ENCODE data around the gene DCDC2.
A peak's percentile ranks its signal among the peaks of the same experiment; 100 is the strongest.
"Not testable (repeated sequence)": the region's sequence is repeated elsewhere in the genome, so short reads cannot be mapped to it uniquely, and the experiment has no call there.

Gene DCDC2

DNA sequence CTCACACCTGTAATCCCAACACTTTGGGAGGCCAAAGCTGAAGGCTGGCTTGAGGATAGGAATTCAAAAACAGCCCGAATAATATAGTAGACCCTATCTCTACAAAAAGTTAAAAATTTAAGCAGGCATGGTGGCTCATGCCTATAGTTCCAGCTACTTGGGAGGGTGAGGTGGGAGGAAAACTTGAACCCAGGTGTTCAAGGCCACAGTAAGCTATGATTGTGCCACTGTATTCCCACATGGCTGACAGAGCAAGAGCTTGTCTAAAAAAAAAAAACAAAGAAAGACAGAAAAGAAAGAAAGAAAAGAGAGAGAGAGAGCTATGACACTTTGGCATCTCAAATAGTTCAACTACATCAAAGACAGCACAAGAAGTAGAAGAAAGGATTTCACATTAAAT lies 33.2 kb downstream of the DCDC2 start:
- DNase-seq (ENCODE audit: low spot score) = no peak

DNA sequence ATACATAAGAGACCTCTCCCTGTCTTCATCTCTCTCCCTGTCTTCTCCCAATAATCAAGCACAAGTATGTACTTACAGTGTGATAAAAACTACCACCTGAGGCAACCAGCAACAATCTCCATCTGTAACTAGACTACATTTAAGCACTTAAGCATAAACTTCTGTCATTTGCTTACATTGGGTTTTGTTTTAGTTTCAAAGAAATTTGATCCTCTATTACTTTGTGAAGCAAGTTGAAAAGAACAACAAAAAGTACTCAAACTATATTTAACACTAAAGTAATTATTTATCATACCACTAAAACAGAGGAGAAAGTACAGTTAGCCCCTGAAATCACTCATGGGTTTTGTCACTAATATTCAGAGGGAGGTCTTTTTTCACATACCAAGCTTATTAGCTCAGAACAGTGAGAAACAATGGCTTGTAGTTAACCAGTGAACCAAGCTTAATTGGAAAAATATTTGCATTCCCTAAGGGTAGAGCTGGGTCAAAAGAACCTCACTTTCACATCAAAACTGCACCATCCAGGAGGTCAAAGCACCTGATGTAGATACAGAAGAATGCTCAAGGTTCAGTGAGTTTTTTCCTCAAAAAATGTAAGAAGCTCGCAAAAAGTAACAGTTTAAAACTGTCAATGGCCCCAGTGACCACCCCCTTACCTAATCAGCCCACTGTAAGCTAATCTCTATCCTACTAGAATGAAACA lies 34.1 kb downstream of the DCDC2 start:
- no peak for DNase-seq (ENCODE audit: low spot score)

DNA sequence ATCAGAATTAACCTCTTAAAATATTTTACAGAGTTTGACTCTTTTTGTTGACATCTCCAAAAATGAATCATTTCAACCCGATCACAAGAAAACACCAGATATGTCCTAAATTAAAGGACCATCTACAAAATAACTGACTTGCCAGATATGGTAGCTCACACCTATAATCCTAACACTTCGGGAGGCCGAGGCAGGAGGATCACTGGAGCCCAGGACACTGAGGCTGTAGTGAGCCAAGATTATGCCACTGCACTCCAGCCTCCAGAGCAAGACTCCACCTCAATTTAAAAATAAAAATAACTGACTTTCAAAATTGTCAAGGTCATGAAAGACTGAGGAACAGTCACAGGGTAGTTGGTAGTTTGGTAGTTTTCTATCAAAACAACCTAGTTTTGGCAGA lies 34.9 kb downstream of the DCDC2 start:
- DNase-seq (ENCODE audit: low spot score) = no peak

DNA sequence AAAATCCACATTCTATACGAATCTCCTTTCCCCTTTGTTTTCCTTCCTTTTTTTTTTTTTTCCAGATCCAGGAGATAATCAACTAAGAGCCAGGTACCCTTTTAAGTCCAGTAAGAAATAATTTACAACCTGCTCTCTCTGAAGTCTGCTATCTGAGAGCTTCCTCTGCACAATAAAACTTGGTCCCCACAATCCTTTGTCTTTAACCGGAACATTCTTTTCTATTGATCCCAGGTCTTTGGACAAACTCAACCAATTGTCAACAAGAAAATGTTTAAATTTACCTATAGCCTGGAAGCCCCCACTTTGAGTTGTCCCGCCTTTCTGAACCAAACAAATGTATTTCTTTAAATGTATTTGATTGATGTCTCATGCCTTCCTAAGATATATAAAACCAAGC lies 35.4 kb downstream of the DCDC2 start:
- DNase-seq (ENCODE audit: low spot score) = not testable (repeated sequence)

DNA sequence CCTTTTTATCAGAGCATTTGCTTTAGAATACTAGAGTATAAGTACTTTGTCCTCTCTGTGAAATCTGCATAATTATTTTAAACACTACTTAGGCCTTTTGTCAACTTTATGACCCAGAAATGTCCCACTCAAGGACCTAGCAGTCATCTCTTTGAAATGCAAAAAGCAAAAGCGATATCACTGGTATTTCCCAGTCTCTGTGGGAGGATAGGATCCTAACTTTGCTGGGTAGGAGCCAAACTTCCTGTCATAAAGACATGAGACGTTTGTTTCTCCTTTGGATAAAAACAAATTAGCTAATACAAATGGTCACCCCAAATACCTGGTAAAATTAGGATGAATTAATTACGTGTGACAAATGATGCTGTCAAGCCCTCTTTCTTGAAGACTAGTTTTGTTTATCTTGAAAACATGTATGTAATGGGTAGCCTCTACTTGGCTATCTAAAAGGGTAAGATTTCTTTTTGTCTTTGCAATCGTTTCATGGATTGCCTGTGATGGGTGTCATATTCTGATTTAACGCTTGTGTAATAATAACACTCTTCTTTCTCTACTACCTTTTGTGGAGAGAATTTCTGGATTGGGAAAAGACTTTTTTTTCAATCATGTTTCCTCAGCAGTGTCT lies 36.2 kb downstream of the DCDC2 start:
- no peak for DNase-seq (ENCODE audit: low spot score)

DNA sequence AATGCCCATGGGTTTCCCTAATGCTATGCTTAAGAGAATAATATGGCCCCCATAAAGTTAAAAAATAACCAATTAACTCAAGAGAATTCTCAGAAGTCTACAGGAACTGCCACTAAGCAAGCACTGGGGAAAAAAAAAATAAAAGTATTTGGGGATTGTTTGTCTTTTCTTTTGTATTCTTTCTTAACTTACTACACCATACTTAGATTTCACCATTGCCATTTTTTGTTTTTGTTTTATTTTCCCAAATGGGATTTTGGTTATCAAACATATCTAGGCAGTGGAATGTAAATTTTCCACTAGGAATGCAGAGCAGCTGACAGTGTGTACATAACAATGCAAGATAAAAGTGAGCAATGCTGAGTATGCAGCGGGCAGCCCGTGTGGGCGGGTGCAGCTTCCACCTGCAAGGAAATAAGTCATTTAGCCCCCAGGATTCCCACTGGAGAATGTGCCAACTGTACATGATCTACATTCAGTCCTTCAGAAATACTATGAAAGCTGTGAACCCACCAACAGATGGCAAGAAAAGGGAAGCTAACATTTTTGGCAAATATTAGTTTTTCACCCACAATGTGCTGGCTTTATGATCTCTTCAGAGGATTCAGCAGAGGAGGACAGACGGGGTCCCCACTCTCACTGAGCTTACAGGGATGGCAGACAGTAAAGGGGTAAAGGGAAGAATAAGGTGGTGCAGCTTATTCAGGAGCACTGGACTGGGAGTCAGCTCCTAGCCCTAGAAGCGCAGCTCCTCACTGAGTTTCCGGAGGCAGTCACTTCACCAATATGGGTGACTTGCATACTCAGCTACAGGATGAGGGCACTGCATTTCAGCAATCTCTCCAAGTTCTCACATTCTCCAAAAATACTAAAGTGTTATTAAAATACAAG lies 44.4 kb downstream of the DCDC2 start:
- no peak for DNase-seq (ENCODE audit: low spot score)

DNA sequence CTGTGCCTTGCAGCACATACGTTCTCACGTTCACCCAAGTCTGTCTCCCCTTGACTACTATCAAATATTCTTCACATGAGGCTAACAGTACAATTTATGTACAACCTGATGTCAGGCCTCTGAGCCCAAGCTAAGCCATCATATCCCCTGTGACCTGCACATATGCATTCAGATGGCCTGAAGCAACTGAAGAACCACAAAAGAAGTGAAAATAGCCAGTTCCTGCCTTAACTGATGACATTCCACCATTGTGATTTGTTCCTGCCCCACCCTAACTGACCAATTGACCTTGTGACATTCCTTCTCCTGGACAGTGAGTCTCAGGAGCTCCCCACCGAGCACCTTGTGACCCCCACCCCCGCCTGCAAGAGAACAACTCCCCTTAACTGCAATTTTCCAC lies 46.1 kb downstream of the DCDC2 start:
- DNase-seq (ENCODE audit: low spot score) = not testable (repeated sequence)

DNA sequence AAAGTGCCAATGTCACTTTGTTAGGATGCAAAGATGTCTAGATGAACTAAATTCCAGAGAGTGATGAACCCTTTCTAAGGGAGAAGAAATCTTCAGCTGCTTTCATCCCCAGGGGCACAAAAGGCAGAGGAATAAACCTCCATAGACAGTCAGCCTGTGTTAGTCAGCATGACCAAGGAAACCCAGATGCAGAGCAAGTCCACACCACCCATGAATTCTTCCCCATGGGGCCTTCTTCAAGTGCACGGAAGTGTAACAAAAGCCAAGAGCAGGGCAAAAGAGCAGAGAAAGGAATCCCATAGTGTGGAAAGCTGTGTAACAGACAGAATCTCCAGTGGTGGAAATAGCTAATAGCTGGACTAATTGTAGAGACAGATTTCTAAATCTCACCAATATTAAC lies 50.0 kb downstream of the DCDC2 start:
- no peak for DNase-seq (ENCODE audit: low spot score)

DNA sequence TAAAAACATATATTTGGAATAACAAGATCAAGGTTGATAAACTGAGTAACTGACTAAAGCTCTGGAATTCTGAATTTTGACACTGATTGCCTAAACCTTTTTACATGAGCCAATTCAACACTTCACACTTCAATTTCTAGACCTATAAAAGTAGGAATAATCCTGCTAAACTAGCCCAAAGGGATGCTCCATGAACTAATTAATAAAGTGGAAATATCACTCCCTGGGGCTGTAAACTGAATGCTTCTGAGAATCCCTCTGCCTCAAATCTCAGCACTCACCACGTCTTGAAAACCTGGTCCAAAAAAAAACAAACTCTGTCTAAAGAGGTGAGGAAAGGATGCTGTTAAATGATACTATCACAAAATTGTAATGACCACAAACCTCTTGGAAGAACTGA lies 50.9 kb downstream of the DCDC2 start:
- no peak for DNase-seq (ENCODE audit: low spot score)

DNA sequence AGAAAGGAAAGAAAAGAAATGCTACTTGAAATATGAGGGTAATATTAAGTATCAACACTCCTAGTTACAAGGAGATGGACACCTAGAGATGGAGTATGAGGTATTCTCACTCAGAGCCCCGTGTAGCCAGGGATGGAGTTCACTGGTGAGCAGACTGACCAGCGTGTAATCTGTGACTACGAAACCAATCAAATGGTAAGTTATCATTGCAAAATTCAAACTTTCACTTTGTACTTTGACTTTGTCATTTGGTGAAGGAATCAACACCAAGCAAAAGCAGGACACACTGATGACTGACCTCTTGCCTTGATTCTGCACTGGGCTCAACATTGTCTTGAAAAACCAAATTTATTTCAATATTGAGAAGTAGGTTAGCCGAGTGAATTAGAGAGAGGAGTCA lies 51.8 kb downstream of the DCDC2 start:
- no peak for DNase-seq (ENCODE audit: low spot score)

DNA sequence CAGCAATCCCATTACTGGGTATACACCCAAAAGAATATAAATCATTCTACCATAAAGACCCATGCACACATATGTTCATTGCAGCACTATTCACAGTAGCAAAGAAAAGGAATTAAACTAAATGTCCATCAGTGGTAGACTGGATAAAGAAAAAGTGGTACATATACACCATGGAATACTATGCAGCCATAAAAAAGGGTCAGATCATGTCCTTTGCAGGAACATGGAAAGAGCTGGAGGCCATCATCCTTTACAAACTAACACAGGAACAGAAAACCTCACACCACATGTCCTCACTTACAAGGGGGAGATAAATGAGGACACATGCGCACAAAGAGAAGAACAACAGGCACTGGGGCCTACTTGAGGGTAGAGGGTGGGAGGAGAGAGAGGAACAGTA lies 60.9 kb downstream of the DCDC2 start:
- DNase-seq (ENCODE audit: low spot score) = no peak

DNA sequence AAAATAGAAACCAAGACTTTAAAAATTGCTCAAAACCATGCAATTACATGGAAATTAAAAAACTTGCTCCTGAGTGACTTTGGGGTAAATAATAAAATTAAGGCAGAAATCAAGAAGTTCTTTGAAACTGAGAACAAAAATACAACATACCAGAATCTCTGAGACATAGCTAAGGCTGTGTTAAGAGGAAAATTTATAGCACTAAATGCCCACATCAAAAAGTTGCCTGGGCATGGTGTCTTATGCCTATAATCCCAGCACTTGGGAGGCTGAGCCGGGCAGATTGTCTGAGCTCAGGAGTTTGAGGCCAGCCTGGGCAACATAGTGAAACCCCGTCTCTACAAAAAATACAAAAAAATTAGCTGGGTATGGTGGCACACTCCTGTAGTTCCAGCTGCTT lies 64.0 kb downstream of the DCDC2 start:
- DNase-seq (ENCODE audit: low spot score) = not testable (repeated sequence)

DNA sequence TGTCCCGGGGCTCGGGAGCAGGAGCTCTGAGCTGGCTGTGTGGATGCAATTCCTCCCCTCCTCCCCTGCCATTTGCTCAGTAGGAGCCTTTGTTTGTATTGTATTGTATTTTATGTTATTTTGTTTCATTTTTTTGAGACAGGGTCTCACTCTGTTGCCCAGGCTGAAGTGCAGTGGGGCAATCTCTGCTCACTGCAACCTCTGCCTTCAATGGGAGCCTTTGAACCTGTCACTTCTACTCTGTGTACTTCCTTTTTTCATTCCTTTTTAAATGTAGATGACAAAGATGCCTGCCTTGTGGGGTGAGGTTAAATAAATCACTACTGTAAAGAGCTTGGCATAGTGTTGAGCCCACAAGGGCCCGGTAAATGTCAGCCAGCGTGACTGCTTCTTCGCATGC lies 70.6 kb downstream of the DCDC2 start:
- DNase-seq (ENCODE audit: low spot score) = no peak

DNA sequence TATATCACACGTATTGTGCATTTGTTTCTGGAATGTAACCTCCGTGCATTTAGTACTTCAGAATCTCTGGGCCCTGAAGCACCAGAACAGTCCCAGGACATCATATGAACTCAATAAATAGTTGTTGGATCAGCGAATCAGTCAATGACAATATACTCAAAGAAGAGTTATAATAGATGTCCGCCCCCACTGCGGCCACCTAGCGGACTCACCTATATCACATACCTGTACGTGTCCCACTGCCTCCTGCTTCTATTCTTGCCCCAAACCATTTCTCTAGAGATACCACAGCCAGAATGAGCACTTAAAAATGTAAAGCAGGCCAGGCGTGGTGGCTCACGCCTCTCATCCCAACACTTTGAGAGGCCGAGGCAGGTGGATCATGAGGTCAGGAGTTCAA lies 73.9 kb downstream of the DCDC2 start:
- no peak for DNase-seq (ENCODE audit: low spot score)

DNA sequence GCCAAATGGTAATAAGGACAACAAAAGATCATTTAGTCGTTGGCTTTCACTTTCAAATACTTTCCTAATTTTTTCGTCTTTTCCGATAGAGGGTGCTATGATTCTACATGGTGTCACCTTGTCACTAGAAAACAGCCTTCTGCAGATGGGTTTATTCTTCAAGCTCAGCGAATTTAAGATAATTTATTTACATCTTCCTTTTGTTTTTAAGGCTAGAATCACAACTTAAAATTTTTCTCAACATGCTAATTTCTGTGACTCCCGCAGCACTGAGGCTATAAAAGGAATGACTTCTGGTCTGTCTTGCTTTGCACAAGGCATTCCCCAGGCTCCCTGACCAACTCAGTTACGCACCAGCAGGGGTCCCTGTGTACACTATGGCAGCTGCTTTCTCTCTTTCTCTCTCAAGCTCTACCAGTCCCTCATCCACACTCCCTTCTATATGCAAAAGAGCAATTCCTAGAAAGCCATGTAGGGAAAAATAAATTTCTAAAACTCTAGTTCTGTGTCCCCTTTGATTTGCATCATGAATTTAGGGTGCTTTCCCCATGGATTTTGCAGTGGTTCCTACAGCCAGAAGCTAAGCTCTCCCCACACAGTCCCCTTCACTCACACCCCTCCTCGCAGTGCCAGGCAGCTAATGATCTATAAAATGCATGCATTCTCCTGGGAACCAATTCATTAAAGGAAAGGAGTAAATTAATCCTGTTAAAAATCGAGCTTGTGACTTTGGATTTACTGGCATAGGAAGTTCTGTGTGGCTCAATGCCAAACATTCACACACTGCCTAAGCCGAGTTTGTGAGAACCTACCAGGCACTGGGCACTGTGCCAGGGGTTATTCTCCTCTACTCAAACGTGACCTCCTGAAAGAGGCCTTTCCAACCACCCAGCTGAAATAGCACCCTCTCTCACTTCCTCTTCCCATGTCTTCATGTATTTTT lies 74.5 kb downstream of the DCDC2 start:
- DNase-seq (ENCODE audit: low spot score) = peak; percentile 32

DNA sequence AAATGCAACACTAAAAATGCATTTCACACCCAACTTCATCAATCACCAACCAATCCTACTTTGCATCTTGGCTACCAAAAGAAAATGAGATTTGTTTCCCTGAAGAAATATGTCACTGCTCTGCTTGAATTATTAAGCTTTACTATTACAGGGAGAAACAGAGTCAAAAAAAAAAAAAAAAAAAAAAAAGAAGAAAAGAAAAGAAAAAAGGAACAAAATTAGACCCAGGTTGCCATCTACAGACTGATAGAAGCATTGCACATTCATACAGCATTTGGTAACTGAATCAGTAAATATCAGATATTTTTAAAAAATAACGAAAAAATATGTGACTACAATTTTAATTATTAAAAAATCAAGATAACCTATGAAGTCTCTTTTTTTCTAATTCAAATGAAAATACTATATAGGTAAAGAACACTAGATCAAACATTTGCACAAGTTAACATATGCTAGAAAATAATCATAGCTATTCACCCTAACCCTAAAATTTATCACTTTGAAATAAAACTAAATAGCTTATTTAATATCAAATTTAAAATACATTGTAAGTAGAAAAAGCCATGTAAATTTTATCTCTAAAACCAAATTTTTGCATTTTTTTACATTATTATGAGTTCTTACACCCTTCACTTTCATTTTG lies 83.3 kb downstream of the DCDC2 start:
- DNase-seq (ENCODE audit: low spot score) = no peak

DNA sequence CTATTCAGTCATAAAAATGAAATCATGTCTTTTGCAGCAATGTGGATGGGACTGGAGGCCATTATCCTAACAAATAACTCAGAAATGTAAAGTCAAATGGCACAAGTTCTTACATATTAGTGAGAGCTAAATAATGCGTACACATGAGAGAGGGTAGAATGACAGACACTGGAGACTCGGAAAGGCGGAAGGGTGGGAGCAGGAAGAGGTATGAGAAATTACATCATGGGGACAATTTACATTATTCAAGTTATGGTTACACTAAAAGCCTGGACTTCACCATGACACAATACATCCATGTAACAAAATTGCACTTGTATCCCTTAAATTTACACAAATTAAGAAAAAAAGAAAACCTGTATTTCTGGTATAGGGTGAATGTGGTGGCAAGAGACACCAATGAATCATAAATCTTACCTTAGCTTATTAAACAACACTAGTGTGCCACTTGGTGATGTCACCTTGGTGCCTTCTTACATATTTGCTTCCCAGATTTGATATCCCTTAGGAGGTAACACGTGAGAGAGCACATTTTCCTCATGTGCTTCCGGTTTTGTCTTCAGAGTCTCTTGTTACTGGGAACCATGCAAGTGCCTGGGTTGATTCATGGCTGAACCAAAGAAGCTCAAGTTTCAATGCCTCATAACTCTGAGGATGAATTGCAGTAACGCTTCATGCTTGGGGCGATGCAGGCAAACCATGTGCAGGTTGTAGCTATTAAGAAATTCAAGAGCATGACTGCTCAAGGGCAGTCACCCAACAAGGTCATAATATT lies 84.6 kb downstream of the DCDC2 start:
- DNase-seq (ENCODE audit: low spot score) = no peak

DNA sequence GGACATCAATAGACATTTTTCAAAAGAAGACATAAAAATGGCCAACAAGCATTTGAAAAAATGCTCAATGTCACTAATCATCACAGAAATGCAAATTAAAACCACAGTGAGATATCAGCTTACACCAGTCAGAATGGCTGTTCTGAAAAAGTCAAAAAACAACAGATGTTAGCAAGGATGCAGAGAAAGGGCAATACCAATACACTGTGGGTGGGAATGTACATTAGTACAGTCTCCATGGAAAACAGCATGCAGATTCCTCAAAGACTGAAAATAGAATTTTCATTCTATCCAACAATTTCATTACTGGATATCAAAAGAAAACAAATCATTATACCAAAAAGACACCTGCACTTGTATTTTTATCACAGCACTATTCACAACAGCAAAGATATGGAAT lies 85.3 kb downstream of the DCDC2 start:
- DNase-seq (ENCODE audit: low spot score) = no peak

DNA sequence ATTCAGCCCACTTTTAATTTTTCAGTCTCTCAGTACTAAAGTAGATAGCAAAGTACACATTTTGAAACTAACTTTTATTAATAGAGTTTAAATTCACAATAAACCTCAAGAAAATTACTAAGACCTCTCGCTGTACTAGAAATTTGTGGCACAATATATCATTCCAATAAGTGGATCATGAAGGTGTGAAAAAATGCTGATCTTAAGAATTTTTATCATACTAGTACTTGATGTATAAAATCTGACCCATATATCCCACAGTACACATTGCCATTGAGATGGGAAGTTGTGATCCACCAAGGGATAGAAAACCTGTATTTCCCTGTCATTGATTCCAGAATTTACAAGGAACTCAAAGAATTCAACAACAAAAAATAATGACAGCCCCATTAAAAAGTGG lies 85.7 kb downstream of the DCDC2 start:
- DNase-seq (ENCODE audit: low spot score) = no peak

DNA sequence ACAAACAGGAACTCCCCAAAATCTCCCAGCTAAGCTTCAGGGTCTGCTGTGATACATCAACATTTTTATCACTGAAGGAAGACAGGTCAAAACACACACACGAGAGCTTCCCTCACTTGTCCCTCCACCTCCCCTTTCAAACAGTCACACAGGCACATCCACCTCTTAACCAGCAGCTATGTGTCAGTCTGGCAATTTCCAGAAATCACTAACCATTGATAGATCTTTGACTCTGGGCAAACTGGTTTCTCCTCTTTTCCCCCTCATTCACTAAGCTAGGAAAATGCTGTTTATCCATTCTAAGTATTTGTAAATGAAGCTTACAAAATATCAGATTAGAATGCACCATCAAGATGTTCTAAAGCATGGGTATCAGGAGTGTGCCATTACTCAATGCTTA lies 87.8 kb downstream of the DCDC2 start:
- DNase-seq (ENCODE audit: low spot score) = no peak

DNA sequence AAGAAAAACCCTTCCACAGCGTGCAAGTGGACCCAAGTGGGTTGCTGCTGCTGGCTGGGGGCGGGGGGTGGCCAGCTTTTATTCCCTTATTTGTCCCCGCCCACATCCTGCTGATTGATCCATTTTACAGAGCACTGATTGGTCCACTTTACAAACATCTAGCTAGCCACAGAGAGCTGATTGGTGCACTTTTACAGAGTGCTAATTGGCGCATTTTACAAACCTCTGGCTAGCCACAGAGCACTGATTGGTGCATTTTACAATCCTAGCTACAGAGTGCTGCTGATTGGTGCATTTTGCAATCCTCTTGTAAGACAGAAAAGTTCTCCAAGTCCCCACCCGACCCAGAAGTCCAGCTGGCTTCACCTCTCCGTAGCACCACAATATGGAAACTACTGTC lies 99.6 kb downstream of the DCDC2 start:
- not testable (repeated sequence) for DNase-seq (ENCODE audit: low spot score)
